ENCODE data around the gene SNCB. TPM values are rescaled to one million over a fixed set of nuclear protein-coding genes. Genes with fewer than 3 reads are reported as not detected.
A peak's percentile ranks its signal among the peaks of the same experiment; 100 is the strongest.

The SNCB gene
- total RNA-seq, 4 donors from 2014 or later: not detected

DNA sequence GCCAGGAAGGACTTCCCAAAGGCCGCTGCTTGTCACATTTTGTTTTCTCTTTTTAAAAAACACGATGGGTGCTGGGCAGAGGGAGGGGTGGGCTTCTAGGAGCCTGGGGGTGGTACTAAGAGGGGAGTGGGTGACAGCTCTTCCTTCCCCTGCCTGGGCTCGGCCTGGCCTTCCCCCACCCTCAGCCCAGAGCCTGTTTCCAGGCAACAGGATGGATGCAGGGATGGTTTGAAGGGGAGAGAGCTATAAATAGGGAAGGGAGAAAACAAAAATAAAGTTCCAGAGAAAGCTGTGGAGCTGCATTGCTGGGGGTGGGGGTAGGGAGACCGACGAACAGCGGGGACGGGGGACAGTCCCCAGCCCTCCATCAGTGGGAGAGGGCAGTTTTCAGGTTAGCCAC lies 13.8 kb downstream of the SNCB start:
- DNase-seq (ENCODE audit: low spot score) (no peak), ATAC-seq (ENCODE audit: low FRiP score) (no peak)
- TF ChIP-seq, protein P1, sequence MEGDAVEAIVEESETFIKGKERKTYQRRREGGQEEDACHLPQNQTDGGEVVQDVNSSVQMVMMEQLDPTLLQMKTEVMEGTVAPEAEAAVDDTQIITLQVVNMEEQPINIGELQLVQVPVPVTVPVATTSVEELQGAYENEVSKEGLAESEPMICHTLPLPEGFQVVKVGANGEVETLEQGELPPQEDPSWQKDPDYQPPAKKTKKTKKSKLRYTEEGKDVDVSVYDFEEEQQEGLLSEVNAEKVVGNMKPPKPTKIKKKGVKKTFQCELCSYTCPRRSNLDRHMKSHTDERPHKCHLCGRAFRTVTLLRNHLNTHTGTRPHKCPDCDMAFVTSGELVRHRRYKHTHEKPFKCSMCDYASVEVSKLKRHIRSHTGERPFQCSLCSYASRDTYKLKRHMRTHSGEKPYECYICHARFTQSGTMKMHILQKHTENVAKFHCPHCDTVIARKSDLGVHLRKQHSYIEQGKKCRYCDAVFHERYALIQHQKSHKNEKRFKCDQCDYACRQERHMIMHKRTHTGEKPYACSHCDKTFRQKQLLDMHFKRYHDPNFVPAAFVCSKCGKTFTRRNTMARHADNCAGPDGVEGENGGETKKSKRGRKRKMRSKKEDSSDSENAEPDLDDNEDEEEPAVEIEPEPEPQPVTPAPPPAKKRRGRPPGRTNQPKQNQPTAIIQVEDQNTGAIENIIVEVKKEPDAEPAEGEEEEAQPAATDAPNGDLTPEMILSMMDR (IDR thresholded peaks at IDR 0.05): no peak

DNA sequence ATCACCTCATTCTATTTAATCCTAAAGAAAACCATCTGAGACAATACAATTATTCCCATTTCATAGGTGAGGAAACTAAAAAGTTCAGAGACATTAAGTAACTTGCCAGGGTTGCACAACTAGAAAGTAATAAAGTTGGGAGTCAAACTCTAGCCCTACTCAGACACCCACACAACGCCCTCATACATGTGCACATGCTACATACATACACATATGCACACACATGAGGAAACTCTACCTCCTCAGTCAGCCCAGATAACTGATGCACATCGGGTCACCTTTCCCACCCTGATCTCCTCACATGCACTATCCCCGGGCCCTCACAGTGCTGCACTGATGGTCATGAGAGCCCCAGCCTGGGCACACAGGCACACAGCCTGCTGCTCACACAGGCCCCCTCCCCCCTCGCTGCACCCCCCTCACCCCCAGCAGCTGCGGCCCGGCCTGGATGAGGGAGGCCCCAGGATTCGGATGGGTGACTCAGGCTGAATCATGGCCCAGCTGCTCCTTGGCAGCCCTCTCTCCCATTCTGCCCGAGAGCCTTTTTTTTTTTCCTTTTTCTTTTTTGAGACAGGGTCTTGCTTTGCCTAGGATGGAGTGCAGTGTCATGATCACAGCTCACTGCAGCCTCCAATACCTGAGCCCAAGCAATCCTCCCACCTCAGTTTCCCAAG lies 15.4 kb downstream of the SNCB start:
- ATAC-seq (ENCODE audit: low FRiP score) (no peak), DNase-seq (ENCODE audit: low spot score) (no peak)
- TF ChIP-seq, protein P1 (IDR thresholded peaks at IDR 0.05): no peak

DNA sequence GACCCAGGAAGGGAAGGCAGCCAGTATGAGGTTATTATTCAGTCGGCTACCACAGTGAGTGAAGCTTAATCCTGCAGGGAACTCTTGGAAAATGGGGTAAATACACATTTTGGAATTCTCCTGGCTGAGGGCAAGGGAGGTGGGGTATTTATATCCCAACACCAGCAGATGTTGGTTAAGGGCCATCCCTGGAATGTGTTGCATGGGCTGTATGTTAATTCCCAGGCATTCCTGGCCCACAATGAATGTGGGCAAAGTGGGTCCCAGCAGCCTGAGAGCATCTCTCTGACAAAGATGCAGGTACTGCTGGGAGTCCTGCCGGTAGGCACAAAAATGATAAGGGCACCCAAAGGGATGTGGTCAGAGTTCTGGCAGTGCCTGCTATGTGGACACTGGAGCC lies 17.5 kb downstream of the SNCB start:
- DNase-seq (ENCODE audit: low spot score) (no peak), ATAC-seq (ENCODE audit: low FRiP score) (no peak)
- TF ChIP-seq, protein P1 (IDR thresholded peaks at IDR 0.05): no peak

DNA sequence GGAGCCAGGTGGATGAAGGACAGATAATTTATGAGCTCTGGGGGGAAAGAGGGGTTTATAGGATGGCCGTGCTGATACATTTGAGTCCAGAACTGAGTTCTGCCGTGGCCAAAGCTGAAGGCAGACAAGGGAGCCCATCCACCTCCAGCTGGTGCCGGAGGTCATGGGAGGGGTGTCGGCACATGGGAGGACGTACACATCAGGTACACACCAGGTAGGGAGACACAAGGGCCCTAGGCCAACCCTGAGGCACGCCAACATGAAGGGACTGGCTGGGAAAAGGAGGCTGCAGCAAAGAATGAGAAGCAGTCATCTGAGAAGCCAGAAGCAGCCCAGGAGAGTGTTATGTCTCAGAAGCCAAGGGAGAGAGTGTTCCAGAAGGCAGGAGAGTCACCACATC lies 18.3 kb downstream of the SNCB start:
- ATAC-seq (ENCODE audit: low FRiP score): no peak
- DNase-seq (ENCODE audit: low spot score): no peak
- TF ChIP-seq, protein P1 (IDR thresholded peaks at IDR 0.05): no peak

DNA sequence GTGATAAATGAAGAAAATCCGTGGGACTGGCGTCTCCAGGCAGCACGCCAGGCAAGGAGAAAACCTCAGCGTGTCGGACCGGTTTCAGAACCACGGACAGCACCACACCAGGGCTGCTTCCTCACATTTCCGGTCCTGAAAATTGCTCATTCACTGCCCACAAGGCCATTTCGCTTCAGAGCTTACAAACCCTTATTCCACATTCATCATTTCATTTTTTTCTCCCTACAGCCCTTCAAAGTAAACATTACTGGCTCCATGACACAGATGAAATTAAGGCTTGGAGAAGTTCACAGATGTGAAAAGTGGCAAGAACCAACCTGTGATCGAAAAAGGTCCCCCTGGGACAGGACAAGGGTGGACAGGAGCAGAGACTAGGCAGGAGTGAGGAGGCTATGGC lies 18.9 kb downstream of the SNCB start:
- no peak for ATAC-seq (ENCODE audit: low FRiP score)

DNA sequence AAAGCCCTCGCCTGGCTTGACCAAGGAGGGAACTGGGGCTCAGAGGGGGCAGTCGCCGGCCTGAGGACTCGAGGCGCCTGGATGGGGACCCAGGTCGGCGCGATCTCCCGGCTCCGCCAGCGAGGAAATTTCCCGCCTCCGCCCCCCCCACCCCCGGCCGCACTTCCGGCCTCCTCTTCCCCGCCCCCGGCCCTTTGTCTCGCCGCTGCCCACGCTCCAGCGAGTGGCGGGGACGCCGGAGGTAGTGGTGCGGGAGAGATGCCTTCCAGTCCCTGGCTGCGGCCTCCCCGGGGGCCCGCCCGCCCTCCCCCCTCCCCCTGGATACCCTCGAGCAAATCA lies 19.9 kb downstream of the SNCB start:
- TF ChIP-seq, protein P1 (IDR thresholded peaks at IDR 0.05): no peak
- ATAC-seq (ENCODE audit: low FRiP score) (no peak), DNase-seq (ENCODE audit: low spot score) (no peak)

More for the DNA sequence above, 18.9 kb downstream of the SNCB start:
- TF ChIP-seq, protein P1 (IDR thresholded peaks at IDR 0.05): no peak
- DNase-seq (ENCODE audit: low spot score): peak; percentile 59

DNA sequence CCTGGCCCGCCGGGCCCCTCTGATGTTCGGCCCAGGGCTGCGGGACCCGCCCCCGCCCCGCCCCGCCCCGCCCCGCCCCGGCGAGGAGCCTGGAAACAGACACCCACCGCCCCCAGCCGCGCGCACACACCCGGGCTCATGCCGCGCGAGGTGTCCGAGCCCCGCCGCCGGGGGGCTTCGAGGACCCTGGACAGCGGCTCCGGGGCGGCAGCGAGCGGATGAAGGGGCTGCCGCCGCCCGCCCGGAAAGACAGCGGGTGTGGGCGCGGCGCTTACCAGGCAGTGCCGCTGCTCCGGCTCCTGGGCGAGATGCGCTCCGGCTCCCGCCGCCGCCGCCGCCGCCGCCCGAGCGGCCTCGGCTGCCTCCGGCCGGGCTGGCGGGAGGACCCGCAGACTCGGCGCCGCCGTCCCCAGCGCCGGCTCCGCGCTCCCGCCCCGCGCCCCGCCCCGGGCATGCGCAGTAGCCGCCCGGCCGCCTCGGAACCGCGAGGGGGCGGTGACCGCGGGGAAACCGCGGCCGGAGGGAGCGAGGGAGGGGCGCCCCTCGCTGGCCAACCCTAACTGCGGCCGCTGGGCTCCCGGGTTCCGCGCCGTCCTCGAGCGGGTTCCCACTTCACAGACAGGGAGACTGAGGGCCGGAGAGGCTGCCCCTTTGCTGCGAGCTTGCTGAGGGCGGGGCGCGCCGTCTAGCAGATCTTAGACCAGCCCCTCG lies 20.5 kb downstream of the SNCB start, which contains the start of gene GPRIN1:
Gene GPRIN1 (minus strand): TSS at position 433 of the 711 bp plus-strand sequence. CDS start 10,322 bp downstream, outside the sequence.
- TF ChIP-seq, protein P1 (IDR thresholded peaks at IDR 0.05): no peak
- peak; percentile 42 for ATAC-seq (ENCODE audit: low FRiP score)
- no peak for DNase-seq (ENCODE audit: low spot score)

All from omental fat pad (tissue), 4 donors.